Measurements from ENCODE around the gene METTL18.
A peak's percentile ranks its signal among the peaks of the same experiment; 100 is the strongest.
"Not testable (repeated sequence)": the region's sequence is repeated elsewhere in the genome, so short reads cannot be mapped to it uniquely, and the experiment has no call there.

The METTL18 gene

GRCh38 chr1:169812131-169812530 lies 17.4 kb upstream of the METTL18 start:
- H3K36me3 ChIP-seq (ENCODE audit: control insufficient read depth in 2 of 2, insufficient read depth in 1 of 2, low read length in 2 of 2) = peaks cover 19 to 73% of the 10 kb centered on the region in 2 experiments
- CTCF ChIA-PET = interaction anchor here (1.0 to 3.5 kb wide), 2 partner anchors 225 to 260 kb away, joined by 3 to 43 read pairs; no protein-coding TSS in a partner anchor

GRCh38 chr1:169811418-169812035 lies 16.8 kb upstream of the METTL18 start:
- H3K4me3 ChIP-seq (ENCODE audit: low read depth, low read length); H3K4me1 ChIP-seq (ENCODE audit: control insufficient read depth, insufficient read depth, low read length); POLR2A ChIA-PET; H3K27ac ChIP-seq (ENCODE audit: extremely low read depth, low read depth, low read length); H3K9me3 ChIP-seq (ENCODE audit: control insufficient read depth, insufficient read depth, low read depth, low read length): not testable (repeated sequence)
- H3K36me3 ChIP-seq (ENCODE audit: control insufficient read depth in 2 of 2, insufficient read depth in 1 of 2, low read length in 2 of 2) = peaks cover 22 to 73% of the 10 kb centered on the region in 2 experiments
- CTCF ChIA-PET = interaction anchor here (1.0 to 3.5 kb wide), 2 partner anchors 224 to 259 kb away, joined by 3 to 43 read pairs; no protein-coding TSS in a partner anchor

More at GRCh38 chr1:169812131-169812530, 17.4 kb upstream of the METTL18 start:
- no peaks in the 10 kb centered on the region for H3K9me3 ChIP-seq (ENCODE audit: control insufficient read depth, insufficient read depth, low read depth, low read length)
- H3K4me1 ChIP-seq (ENCODE audit: control insufficient read depth, insufficient read depth, low read length) = no peaks in the 10 kb centered on the region
- H3K4me3 ChIP-seq (ENCODE audit: low read depth, low read length) = no peak overlapping the region
- POLR2A ChIA-PET = no interaction called here
- TF ChIP-seq ZNF362 (tag by site-specific recombination; IDR thresholded peaks at IDR 0.05) (no peak), PRDM1 (tag by site-specific recombination; IDR thresholded peaks at IDR 0.05) (no peak), ZNF146 (tag by site-specific recombination; IDR thresholded peaks at IDR 0.05) (no peak), ZNF350 (tag by site-specific recombination; IDR thresholded peaks at IDR 0.05) (no peak), ZNF660 (tag by site-specific recombination; IDR thresholded peaks at IDR 0.05) (no peak), ZNF623 (tag by site-specific recombination; IDR thresholded peaks at IDR 0.05) (no peak), HIC1 (tag by site-specific recombination; IDR thresholded peaks at IDR 0.05) (no peak), SP2 (tag by site-specific recombination; IDR thresholded peaks at IDR 0.05) (no peak), YY1 (tag by site-specific recombination; IDR thresholded peaks at IDR 0.05) (no peak), WT1 (tag by site-specific recombination; IDR thresholded peaks at IDR 0.05) (no peak)
- H3K27ac ChIP-seq (ENCODE audit: extremely low read depth, low read depth, low read length) = no peak overlapping the region

GRCh38 chr1:169809370-169810095 lies 14.8 kb upstream of the METTL18 start:
- no peak overlapping the region for H3K27ac ChIP-seq (ENCODE audit: extremely low read depth, low read depth, low read length)
- H3K4me3 ChIP-seq (ENCODE audit: low read depth, low read length) = no peak overlapping the region
- no peaks in the 10 kb centered on the region for H3K9me3 ChIP-seq (ENCODE audit: control insufficient read depth, insufficient read depth, low read depth, low read length)
- no peaks in the 10 kb centered on the region for H3K4me1 ChIP-seq (ENCODE audit: control insufficient read depth, insufficient read depth, low read length)
- TF ChIP-seq ZNF654 (tag by site-specific recombination; IDR thresholded peaks at IDR 0.05; ENCODE audit: low read depth) (peak; percentile 35), ZNF670 (tag by site-specific recombination; IDR thresholded peaks at IDR 0.05; ENCODE audit: low read depth) (no peak), ZNF785 (tag by site-specific recombination; IDR thresholded peaks at IDR 0.05) (no peak), ZEB2 (tag by site-specific recombination; IDR thresholded peaks at IDR 0.05) (no peak), EGR2 (tag by site-specific recombination; IDR thresholded peaks at IDR 0.05; ENCODE audit: low read depth) (no peak), ZNF341 (tag by site-specific recombination; IDR thresholded peaks at IDR 0.05; ENCODE audit: low read depth) (no peak), PRDM1 (tag by site-specific recombination; IDR thresholded peaks at IDR 0.05) (peak; percentile 3; the same call in 1 of the 2 replicates), ZNF133 (tag by site-specific recombination; IDR thresholded peaks at IDR 0.05) (no peak)
- peaks cover 25 to 74% of the 10 kb centered on the region in 2 experiments for H3K36me3 ChIP-seq (ENCODE audit: control insufficient read depth in 2 of 2, insufficient read depth in 1 of 2, low read length in 2 of 2)
- POLR2A ChIA-PET = no interaction called here
- CTCF ChIA-PET = interaction anchor here (0.5 to 3.5 kb wide), 28 partner anchors 8 to 883 kb away, joined by 3 to 43 read pairs (median 4); partner anchors contain the start of gene SELE

Measured in HEK293 (cell line).